ENCODE measurements around the gene KRT1.

GRCh38 chr12:52704464-52704863, 24.3 kb upstream of the KRT1 start:
- TF ChIP-seq CTCF (IDR thresholded peaks at IDR 0.05; ENCODE audit: low read depth, low read length, poor library complexity, severe bottlenecking) (no peak), EZH2phosphoT487 (IDR thresholded peaks at IDR 0.05; ENCODE audit: borderline replicate concordance, low read length) (no peak)

Measured in DOHH2 (cell line).